Mesendoderm (in vitro differentiated cells): Measurements from ENCODE around the gene HELZ.

Experiments
- DNase-seq: peaks from one replicate; pipeline ENCODE4 v3.0.0; 2013
- H2AK5ac ChIP-seq: 2 replicates; pipeline ENCODE4 v1.6.1; 2013; ENCODE audit warnings: low read length, inconsistent platforms
- H2BK120ac ChIP-seq: 2 replicates; pipeline ENCODE4 v1.6.1; 2013; ENCODE audit warnings: low read depth, mild to moderate bottlenecking, low read length, moderate library complexity, mixed read lengths
- H2BK15ac ChIP-seq: replicated peaks from 2 replicates; pipeline ENCODE4 v1.6.1; 2013; ENCODE audit warnings: low read depth, mild to moderate bottlenecking, moderate library complexity
- H2BK5ac ChIP-seq: 2 replicates; pipeline ENCODE4 v1.6.1; 2013; ENCODE audit warnings: low read length, inconsistent platforms
- H3K18ac ChIP-seq: 2 replicates; pipeline ENCODE4 v1.6.1; 2013; ENCODE audit warnings: mild to moderate bottlenecking, low read length, mixed read lengths
- H3K23ac ChIP-seq: one replicate; pipeline ENCODE4 v1.6.1; 2013; ENCODE audit warnings: low read length
- H3K27ac ChIP-seq: 2 replicates; pipeline ENCODE4 v1.5.1; 2013; ENCODE audit warnings: low read depth, mild to moderate bottlenecking, inconsistent platforms, low read length, moderate library complexity
- H3K27me3 ChIP-seq: 2 replicates; pipeline ENCODE4 v1.6.1; 2013; ENCODE audit warnings: low read length, control low read depth, mild to moderate bottlenecking, inconsistent platforms; ENCODE audit not compliant: insufficient read depth, poor library complexity
- H3K36me3 ChIP-seq: 2 replicates; pipeline ENCODE4 v1.6.1; 2013; ENCODE audit warnings: low read length, inconsistent platforms; ENCODE audit not compliant: control insufficient read depth, insufficient read depth
- H3K4ac ChIP-seq: one replicate; pipeline ENCODE4 v1.6.1; 2013; ENCODE audit warnings: low read depth, mild to moderate bottlenecking, low read length, moderate library complexity
- H3K4me1 ChIP-seq: 2 replicates; pipeline ENCODE4 v1.6.1; 2013; ENCODE audit warnings: low read depth, low read length, inconsistent platforms; ENCODE audit not compliant: control insufficient read depth
- H3K4me2 ChIP-seq: 2 replicates; pipeline ENCODE4 v1.6.1; 2013; ENCODE audit warnings: low read length
- H3K4me3 ChIP-seq: 2 replicates; pipeline ENCODE4 v1.5.1; 2013; ENCODE audit warnings: mild to moderate bottlenecking, low read length
- H3K56ac ChIP-seq: one replicate; pipeline ENCODE4 v1.6.1; 2013; ENCODE audit warnings: low read length
- H3K79me1 ChIP-seq: 2 replicates; pipeline ENCODE4 v1.6.1; 2013; ENCODE audit warnings: low read length, inconsistent platforms
- H3K79me2 ChIP-seq: 2 replicates; pipeline ENCODE4 v1.6.1; 2013; ENCODE audit warnings: mild to moderate bottlenecking, low read length; ENCODE audit not compliant: control insufficient read depth, insufficient read depth
- H3K9ac ChIP-seq: 2 replicates; pipeline ENCODE4 v1.6.1; 2013; ENCODE audit warnings: low read length, inconsistent platforms
- H4K5ac ChIP-seq: one replicate; pipeline ENCODE4 v1.6.1; 2013; ENCODE audit warnings: low read length
- H4K8ac ChIP-seq: one replicate; pipeline ENCODE4 v1.6.1; 2013; ENCODE audit warnings: low read depth, mild to moderate bottlenecking, control low read depth, low read length, moderate library complexity
- WGBS: extraction: QIAGEN DNeasy Blood & Tissue Kit; methylation state at CpG from one replicate; pipeline ENCODE4 v1.1.7; 2013; ENCODE audit warnings: low lambda C conversion rate, missing lambda C conversion rate; ENCODE audit not compliant: insufficient coverage; ENCODE audit errors: extremely low coverage; 5-methylcytosine and 5-hydroxymethylcytosine counted together

HELZ gene

GRCh38 chr17:67245694-67246402 lies 852 bp upstream of the HELZ start:
- Histone ChIP-seq H3K9ac (peak overlapping the region; percentile 95), H3K4me2 (peak overlapping the region; percentile 72), H2AK5ac (no peak overlapping the region), H3K27ac (peak overlapping the region; percentile 94), H3K18ac (peak overlapping the region; percentile 99), H3K79me1 (no peaks in the 10 kb centered on the region), H4K8ac (peak overlapping the region; percentile 17), H3K79me2 (peaks cover 15% of the 10 kb centered on the region), H3K36me3 (no peaks in the 10 kb centered on the region), H2BK15ac (peak overlapping the region; percentile 37), H3K4ac (peak overlapping the region; percentile 97), H3K4me3 (peak overlapping the region; percentile 80), H2BK120ac (peak overlapping the region; percentile 98), H2BK5ac (peak overlapping the region; percentile 76), H4K5ac (no peak overlapping the region), H3K56ac (peak overlapping the region; percentile 95), H3K4me1 (peaks cover 4% of the 10 kb centered on the region), H3K23ac (peak overlapping the region; percentile 92), H3K27me3 (no peaks in the 10 kb centered on the region)
- DNase-seq, result peak; percentile 89
- WGBS, result no CpG with 5 or more reads among the region's 75 CpGs

GRCh38 chr17:67244431-67245072 lies 444 bp downstream of the HELZ start:
- H2AK5ac ChIP-seq, result no peak overlapping the region
- peak overlapping the region; percentile 99 for H3K18ac ChIP-seq
- no peaks in the 10 kb centered on the region for H3K79me1 ChIP-seq
- no peaks in the 10 kb centered on the region for H3K27me3 ChIP-seq
- peak overlapping the region; percentile 93 for H3K27ac ChIP-seq
- peak overlapping the region; percentile 94 for H3K4me3 ChIP-seq
- peak overlapping the region; percentile 91 for H3K9ac ChIP-seq
- no peak overlapping the region for H2BK15ac ChIP-seq
- H3K4ac ChIP-seq, result peak overlapping the region; percentile 90
- no peak overlapping the region for H3K23ac ChIP-seq
- H3K36me3 ChIP-seq, result no peaks in the 10 kb centered on the region
- H4K5ac ChIP-seq, result no peak overlapping the region
- H3K56ac ChIP-seq, result peak overlapping the region; percentile 90
- H3K79me2 ChIP-seq, result peaks cover 15% of the 10 kb centered on the region
- no peak for DNase-seq
- WGBS, result no CpG with 5 or more reads among the region's 47 CpGs
- no peak overlapping the region for H2BK120ac ChIP-seq
- H3K4me2 ChIP-seq, result peak overlapping the region; percentile 35
- H2BK5ac ChIP-seq, result no peak overlapping the region
- H3K4me1 ChIP-seq, result peaks cover 4% of the 10 kb centered on the region
- H4K8ac ChIP-seq, result no peak overlapping the region

GRCh38 chr17:67243284-67243683 lies 1.7 kb downstream of the HELZ start:
- peak overlapping the region; percentile 35 for H3K9ac ChIP-seq
- no peak overlapping the region for H4K8ac ChIP-seq
- peaks cover 17% of the 10 kb centered on the region for H3K79me2 ChIP-seq
- H2BK5ac ChIP-seq, result no peak overlapping the region
- H2BK15ac ChIP-seq, result no peak overlapping the region
- H4K5ac ChIP-seq, result no peak overlapping the region
- no peak overlapping the region for H2BK120ac ChIP-seq
- H3K27ac ChIP-seq, result no peak overlapping the region
- no peak overlapping the region for H3K4me3 ChIP-seq
- DNase-seq, result no peak
- H3K4me1 ChIP-seq, result peaks cover 4% of the 10 kb centered on the region
- H3K23ac ChIP-seq, result no peak overlapping the region
- no peak overlapping the region for H3K4ac ChIP-seq
- no peak overlapping the region for H3K18ac ChIP-seq
- H3K56ac ChIP-seq, result no peak overlapping the region
- WGBS, result no CpG with 5 or more reads among the region's 5 CpGs
- H3K4me2 ChIP-seq, result no peak overlapping the region
- no peaks in the 10 kb centered on the region for H3K36me3 ChIP-seq
- peaks cover 3% of the 10 kb centered on the region for H3K79me1 ChIP-seq
- H3K27me3 ChIP-seq, result no peaks in the 10 kb centered on the region
- H2AK5ac ChIP-seq, result no peak overlapping the region

DNA sequence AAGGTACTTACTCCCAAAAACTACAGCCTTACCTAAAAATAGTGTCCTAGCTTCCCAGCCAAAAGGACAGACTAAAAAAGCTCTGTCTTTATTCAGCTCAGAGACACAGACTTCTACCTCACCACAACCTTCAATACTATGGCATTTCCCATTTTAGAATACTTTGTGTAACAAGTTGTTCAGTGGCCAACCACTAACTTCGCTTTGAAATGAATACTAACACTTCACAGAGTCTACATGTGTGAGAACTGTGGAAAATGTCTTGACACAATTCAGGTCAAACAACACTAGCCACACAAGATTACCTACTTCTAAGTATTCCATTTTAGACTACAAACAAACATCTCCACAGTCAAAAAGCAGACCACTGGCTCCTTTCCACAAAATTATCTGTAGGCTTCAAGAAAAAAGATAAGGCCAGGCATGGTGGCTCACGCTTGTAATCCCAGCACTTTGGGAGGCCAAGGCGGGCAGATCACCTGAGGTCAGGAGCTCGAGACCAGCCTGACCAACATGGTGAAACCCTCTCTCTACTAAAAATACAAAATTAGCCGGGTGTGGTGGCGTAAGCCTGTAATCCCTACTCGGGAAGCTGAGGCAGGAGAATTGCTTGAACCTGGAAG lies 3.2 kb downstream of the HELZ start:
- H3K9ac ChIP-seq, result no peak overlapping the region
- H3K23ac ChIP-seq, result no peak overlapping the region
- peaks cover 3% of the 10 kb centered on the region for H3K79me1 ChIP-seq
- H3K27me3 ChIP-seq, result no peaks in the 10 kb centered on the region
- H2BK120ac ChIP-seq, result no peak overlapping the region
- H3K36me3 ChIP-seq, result peaks cover under 1% of the 10 kb centered on the region
- no peak overlapping the region for H3K18ac ChIP-seq
- no peak for DNase-seq
- H2AK5ac ChIP-seq, result no peak overlapping the region
- no peak overlapping the region for H3K27ac ChIP-seq
- no peak overlapping the region for H3K56ac ChIP-seq
- peaks cover 2% of the 10 kb centered on the region for H3K4me1 ChIP-seq
- H4K8ac ChIP-seq, result no peak overlapping the region
- no peak overlapping the region for H3K4ac ChIP-seq
- no peak overlapping the region for H3K4me3 ChIP-seq
- no peak overlapping the region for H3K4me2 ChIP-seq
- H3K79me2 ChIP-seq, result peaks cover 17% of the 10 kb centered on the region
- WGBS, result no CpG with 5 or more reads among the region's 7 CpGs
- H2BK5ac ChIP-seq, result no peak overlapping the region
- no peak overlapping the region for H2BK15ac ChIP-seq
- no peak overlapping the region for H4K5ac ChIP-seq

GRCh38 chr17:67239597-67239996 lies 5.4 kb downstream of the HELZ start:
- DNase-seq, result no peak
- H3K18ac ChIP-seq, result no peak overlapping the region
- H4K5ac ChIP-seq, result no peak overlapping the region
- H3K79me2 ChIP-seq, result peaks cover 20% of the 10 kb centered on the region
- no peak overlapping the region for H3K4me3 ChIP-seq
- peaks cover 1% of the 10 kb centered on the region for H3K4me1 ChIP-seq
- H3K27ac ChIP-seq, result no peak overlapping the region
- no CpG with 5 or more reads among the region's 3 CpGs for WGBS
- H3K56ac ChIP-seq, result no peak overlapping the region
- H2AK5ac ChIP-seq, result no peak overlapping the region
- no peak overlapping the region for H3K9ac ChIP-seq
- H3K79me1 ChIP-seq, result peaks cover 9% of the 10 kb centered on the region
- no peak overlapping the region for H2BK120ac ChIP-seq
- no peak overlapping the region for H2BK5ac ChIP-seq
- H3K27me3 ChIP-seq, result no peaks in the 10 kb centered on the region
- H3K36me3 ChIP-seq, result peaks cover 1% of the 10 kb centered on the region
- H3K4me2 ChIP-seq, result no peak overlapping the region
- H3K4ac ChIP-seq, result no peak overlapping the region
- H3K23ac ChIP-seq, result no peak overlapping the region
- no peak overlapping the region for H2BK15ac ChIP-seq
- no peak overlapping the region for H4K8ac ChIP-seq
